ENCODE data around the gene KLHL25. TPM values are rescaled to one million over a fixed set of nuclear protein-coding genes. Genes with fewer than 3 reads are reported as not detected.

KLHL25 gene
- total RNA-seq, 1 experiment from 2014 or later: 7.0 TPM

DNA sequence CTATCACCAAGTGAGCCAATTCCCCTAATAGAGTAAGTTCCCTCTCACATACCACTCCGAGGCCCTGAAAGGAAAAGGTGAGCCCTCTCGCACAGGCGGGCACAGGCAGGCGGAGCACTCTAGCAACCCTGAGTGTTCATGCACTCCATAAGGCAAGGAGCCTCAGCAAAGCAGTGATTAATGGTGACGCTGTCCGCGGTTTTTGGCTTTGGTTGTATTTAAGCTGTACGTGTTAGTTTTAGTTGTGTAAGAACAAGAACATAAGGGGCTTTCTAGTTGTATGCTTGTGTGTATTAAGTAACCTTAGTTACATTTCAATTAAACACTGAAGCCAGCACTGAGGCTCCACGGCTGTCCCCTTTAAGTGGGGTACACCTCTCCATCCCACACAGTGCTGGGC, 33.1 kb downstream of the KLHL25 start:
- Histone ChIP-seq H3K27ac (ENCODE audit: low read length) (no peak overlapping the region), H3K4me3 (ENCODE audit: low read depth in 2 of 2, low read length in 2 of 2) (no peak overlapping the region), H3K36me3 (ENCODE audit: control insufficient read depth, insufficient read depth, low read length) (no peaks in the 10 kb centered on the region), H3K9me3 (ENCODE audit: control insufficient read depth, insufficient read depth, low read depth, low read length) (no peaks in the 10 kb centered on the region), H3K4me1 (ENCODE audit: control insufficient read depth, insufficient read depth, low read length) (peaks cover 5% of the 10 kb centered on the region; the same call in 1 of the 2 replicates), H3K27me3 (ENCODE audit: control insufficient read depth, insufficient read depth, low read length) (no peaks in the 10 kb centered on the region)
- no peak for TF ChIP-seq TCF7L2 (IDR thresholded peaks at IDR 0.05; ENCODE audit: low read depth, low read length)
- no peak for TF ChIP-seq SIN3A (IDR thresholded peaks at IDR 0.05; ENCODE audit: borderline replicate concordance, insufficient read depth, low read depth, low read length)
- no peak for TF ChIP-seq CTCF (IDR thresholded peaks at IDR 0.05)
- no peak for TF ChIP-seq POLR2AphosphoS5 (IDR thresholded peaks at IDR 0.05; ENCODE audit: low read depth, low read length)
- TF ChIP-seq REST (IDR thresholded peaks at IDR 0.05; ENCODE audit: insufficient read depth in 1 of 2, low read depth in 2 of 2, low read length in 1 of 2): no peak
- BruUV-seq (replicated peaks): no TSS peak
- DNase-seq (ENCODE audit: low read depth, low spot score): no peak
- POLR2A ChIA-PET: no interaction called here
- CTCF ChIA-PET: no interaction called here
- intact Hi-C loops (cut with micrococcal nuclease; ENCODE audit: unreplicated experiment) (no loop called here), in situ Hi-C loops (cut with HindIII; ENCODE audit: low pct_unique_long_range_greater_than_20kb, low sequenced_read_pairs) (no loop called here)
- ATAC-seq: no peak

- no peak overlapping the region for H3K4me3 ChIP-seq (ENCODE audit: low read depth in 2 of 2, low read length in 2 of 2)
- H3K27me3 ChIP-seq (ENCODE audit: control insufficient read depth, insufficient read depth, low read length): no peaks in the 10 kb centered on the region
- TF ChIP-seq CTCF (IDR thresholded peaks at IDR 0.05) (no peak; the same call in 1 of the 2 replicates), REST (IDR thresholded peaks at IDR 0.05; ENCODE audit: insufficient read depth in 1 of 2, low read depth in 2 of 2, low read length in 1 of 2) (no peak), SIN3A (IDR thresholded peaks at IDR 0.05; ENCODE audit: borderline replicate concordance, insufficient read depth, low read depth, low read length) (no peak), POLR2AphosphoS5 (IDR thresholded peaks at IDR 0.05; ENCODE audit: low read depth, low read length) (no peak), TCF7L2 (IDR thresholded peaks at IDR 0.05; ENCODE audit: low read depth, low read length) (no peak)
- POLR2A ChIA-PET: no interaction called here
- no peak for DNase-seq (ENCODE audit: low read depth, low spot score)
- CTCF ChIA-PET: interaction anchor here (0.7 to 1.0 kb wide), 3 partner anchors 9 to 464 kb away, joined by 3 to 4 read pairs (median 3); no protein-coding TSS in a partner anchor
- H3K9me3 ChIP-seq (ENCODE audit: control insufficient read depth, insufficient read depth, low read depth, low read length): no peaks in the 10 kb centered on the region
- H3K4me1 ChIP-seq (ENCODE audit: control insufficient read depth, insufficient read depth, low read length): peaks cover 5% of the 10 kb centered on the region; the same call in 1 of the 2 replicates
- peak; percentile 54; the same call in 1 of the 2 replicates for ATAC-seq
- no TSS peak for BruUV-seq (replicated peaks)
- intact Hi-C loops (cut with micrococcal nuclease; ENCODE audit: unreplicated experiment): no loop called here
- H3K36me3 ChIP-seq (ENCODE audit: control insufficient read depth, insufficient read depth, low read length): no peaks in the 10 kb centered on the region
- H3K27ac ChIP-seq (ENCODE audit: low read length): no peak overlapping the region
- in situ Hi-C loops (cut with HindIII; ENCODE audit: low pct_unique_long_range_greater_than_20kb, low sequenced_read_pairs): no loop called here
Measured at GRCh38 chr15:85760531-85761371, 34.0 kb downstream of the KLHL25 start.
